Measurements from ENCODE around the gene NOTCH3.

Gene NOTCH3

DNA sequence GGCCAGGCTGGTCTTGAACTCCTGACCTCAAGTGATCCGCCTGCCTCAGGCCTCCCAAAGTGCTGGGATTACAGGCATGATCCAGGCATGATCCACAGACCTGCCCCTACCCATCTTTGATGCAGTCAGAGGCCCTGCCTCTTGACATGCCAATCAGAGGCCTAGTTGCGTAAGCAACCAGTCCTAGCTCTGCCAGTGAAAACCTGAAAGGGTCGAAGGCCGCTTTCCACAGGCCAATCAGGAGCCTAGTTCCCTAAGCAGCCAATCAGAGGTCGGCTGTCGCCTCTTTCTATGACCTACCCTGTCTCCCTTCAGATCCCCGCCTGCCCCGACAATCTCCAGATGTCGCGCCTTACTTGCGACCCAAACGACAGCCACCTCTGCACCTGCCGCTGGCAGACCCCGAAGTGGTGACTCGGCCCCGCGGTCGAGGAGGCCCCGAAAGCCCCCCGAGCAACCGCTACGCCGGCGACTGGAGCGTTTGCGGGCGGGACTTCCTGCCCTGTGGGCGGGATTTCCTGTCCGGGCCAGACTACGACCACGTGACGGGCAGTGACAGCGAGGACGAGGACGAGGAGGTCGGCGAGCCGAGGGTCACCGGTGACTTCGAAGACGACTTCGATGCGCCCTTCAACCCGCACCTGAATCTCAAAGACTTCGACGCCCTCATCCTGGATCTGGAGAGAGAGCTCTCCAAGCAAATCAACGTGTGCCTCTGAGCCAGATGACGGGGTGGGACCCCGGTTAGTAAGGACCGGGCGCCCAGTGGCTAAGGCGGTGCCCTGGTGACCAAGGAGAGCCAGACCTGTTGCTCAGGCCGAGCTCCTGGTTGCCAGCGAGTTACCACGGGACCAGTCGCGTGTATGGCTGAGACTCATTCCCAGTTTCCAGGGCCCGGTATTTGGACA is 87.3 kb downstream of the NOTCH3 start:
- no peak for TF ChIP-seq CTCF (IDR thresholded peaks at IDR 0.05; ENCODE audit: insufficient read depth, low read depth, low read length, missing control alignments)
- no peak for DNase-seq (ENCODE audit: low read depth)
- no peak overlapping the region for H3K4me3 ChIP-seq (ENCODE audit: low read depth, low read length)

DNA sequence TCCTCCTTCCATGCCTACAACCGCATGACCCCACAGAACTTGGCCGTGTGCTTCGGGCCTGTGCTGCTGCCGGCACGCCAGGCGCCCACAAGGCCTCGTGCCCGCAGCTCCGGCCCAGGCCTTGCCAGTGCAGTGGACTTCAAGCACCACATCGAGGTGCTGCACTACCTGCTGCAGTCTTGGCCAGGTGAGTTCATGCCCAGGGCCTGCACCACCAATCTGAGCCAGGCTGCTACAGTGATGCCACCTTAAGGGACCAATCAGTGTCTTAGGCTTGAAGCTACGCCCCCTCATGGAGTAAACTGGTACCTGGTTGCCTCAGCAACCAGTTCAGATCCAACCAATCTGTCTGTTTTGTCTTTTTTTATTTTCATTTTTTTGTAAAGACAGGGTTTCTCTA is 88.4 kb downstream of the NOTCH3 start:
- TF ChIP-seq CTCF (IDR thresholded peaks at IDR 0.05; ENCODE audit: insufficient read depth, low read depth, low read length, missing control alignments): no peak
- no peak for DNase-seq (ENCODE audit: low read depth)
- H3K4me3 ChIP-seq (ENCODE audit: low read depth, low read length): no peak overlapping the region

DNA sequence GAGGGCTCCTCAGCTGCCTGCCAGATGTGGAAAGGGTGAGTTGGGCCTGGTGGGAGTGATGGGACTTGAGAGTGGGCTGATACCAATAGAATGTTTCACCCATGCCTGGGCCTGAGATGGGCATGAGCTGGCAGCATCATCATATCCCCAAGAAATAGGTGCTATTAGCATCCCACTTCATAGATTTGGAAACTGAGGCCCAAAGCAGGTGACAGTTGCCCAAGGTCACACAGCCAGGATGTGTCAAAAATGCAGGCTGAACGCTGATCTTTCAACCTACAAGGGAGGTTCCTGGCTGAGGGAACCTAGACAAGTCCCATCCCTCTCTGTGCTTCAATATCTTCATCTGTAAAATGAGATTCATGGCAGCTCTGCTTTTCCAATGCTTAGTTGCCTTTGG is 89.0 kb downstream of the NOTCH3 start:
- DNase-seq (ENCODE audit: low read depth): no peak
- H3K4me3 ChIP-seq (ENCODE audit: low read depth, low read length): no peak overlapping the region
- no peak for TF ChIP-seq CTCF (IDR thresholded peaks at IDR 0.05; ENCODE audit: insufficient read depth, low read depth, low read length, missing control alignments)

DNA sequence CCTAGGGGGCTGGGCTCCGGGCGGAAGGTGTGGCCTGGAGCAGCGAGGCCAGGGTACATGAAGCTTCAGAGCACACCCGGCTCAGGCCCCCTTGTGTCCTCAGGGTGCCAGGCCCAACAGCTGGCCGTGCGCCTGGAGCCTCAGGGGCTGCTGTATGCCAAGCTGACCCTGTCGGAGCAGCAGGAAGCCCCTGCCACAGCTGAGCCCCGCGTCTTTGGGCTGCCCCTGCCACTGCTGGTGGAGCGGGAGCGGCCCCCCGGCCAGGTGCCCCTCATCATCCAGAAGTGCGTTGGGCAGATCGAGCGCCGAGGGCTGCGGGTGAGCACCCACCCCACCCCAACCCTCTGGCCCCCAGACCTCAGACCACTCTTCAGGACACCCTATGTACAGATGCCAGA is 90.4 kb downstream of the NOTCH3 start:
- H3K4me3 ChIP-seq (ENCODE audit: low read depth, low read length): no peak overlapping the region
- no peak for TF ChIP-seq CTCF (IDR thresholded peaks at IDR 0.05; ENCODE audit: insufficient read depth, low read depth, low read length, missing control alignments)
- no peak for DNase-seq (ENCODE audit: low read depth)

- DNase-seq (ENCODE audit: low read depth): no peak
- no peak overlapping the region for H3K4me3 ChIP-seq (ENCODE audit: low read depth, low read length)
- TF ChIP-seq CTCF (IDR thresholded peaks at IDR 0.05; ENCODE audit: insufficient read depth, low read depth, low read length, missing control alignments): no peak
These were observed 90.9 kb downstream of the NOTCH3 start for GRCh38 chr19:15109768-15110417.

Measured in GM12865 (cell line).